Activated effector memory CD4-positive, alpha-beta T cell treated with anti-CD3 and anti-CD28 coated beads, Interleukin-2, amount 50 U/mL, for 16 hours (primary cell): ENCODE results near the gene DTWD2.
A peak's percentile ranks its signal among the peaks of the same experiment; 100 is the strongest.
"Not testable (repeated sequence)": the region's sequence is repeated elsewhere in the genome, so short reads cannot be mapped to it uniquely, and the experiment has no call there.

ENCODE experiments used
- DNase-seq: peaks from one replicate; pipeline ENCODE4 v3.0.0-alpha.2; 2020

DTWD2 gene, protein sequence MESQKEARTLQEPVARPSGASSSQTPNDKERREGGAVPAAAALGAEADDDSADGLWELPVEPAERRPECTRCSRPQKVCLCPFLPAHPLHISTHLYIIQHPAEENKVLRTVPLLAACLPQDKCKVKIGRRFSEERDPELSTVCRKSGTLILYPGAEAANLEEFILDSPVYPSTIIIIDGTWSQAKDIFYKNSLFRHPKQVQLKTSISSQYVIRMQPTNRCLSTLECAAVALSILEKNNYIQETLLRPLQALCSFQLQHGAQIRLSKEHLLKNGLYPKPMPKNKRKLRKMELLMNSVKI

GRCh38 chr5:118987988-118988865, at the start of gene DTWD2:
Gene DTWD2 (minus strand): TSS chr5:118988547. CDS start chr5:118988511, 36 bp downstream.
- peak; percentile 96 for DNase-seq

GRCh38 chr5:119037496-119038215, 49.3 kb upstream of the DTWD2 start:
- no peak for DNase-seq

DNA sequence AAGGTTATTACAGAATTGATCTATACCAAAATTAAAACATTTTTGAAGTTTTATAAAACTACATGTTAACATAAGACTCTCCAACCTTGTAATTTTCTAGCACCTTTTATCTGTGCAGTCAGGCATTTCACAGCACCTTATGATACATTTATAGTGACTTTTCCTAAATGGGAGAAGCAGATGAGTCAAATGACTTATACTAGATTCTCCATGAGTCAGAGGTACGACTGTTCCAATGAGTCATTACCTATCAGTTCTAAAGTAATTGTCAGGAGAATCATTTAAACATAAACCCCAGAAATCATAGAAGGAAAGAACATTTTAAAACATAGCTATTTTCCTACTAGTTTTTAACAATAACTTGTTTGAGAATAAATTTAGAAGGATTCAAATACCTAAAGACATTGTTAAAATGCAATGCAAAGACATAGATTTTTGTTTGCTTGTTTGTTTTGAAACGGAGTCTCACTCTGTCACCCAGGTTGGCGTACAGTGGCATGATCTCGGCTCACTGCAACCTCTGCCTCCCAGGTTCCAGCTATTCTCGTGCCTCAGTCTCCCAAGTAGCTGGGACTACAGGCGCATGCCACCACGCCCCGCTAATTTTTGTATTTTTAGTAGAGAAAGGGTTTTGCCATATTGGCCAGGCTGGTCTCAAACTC, 47.9 kb upstream of the DTWD2 start:
- no peak for DNase-seq

- no peak for DNase-seq
These were observed 44.8 kb upstream of the DTWD2 start for GRCh38 chr5:119033135-119033534.

DNA sequence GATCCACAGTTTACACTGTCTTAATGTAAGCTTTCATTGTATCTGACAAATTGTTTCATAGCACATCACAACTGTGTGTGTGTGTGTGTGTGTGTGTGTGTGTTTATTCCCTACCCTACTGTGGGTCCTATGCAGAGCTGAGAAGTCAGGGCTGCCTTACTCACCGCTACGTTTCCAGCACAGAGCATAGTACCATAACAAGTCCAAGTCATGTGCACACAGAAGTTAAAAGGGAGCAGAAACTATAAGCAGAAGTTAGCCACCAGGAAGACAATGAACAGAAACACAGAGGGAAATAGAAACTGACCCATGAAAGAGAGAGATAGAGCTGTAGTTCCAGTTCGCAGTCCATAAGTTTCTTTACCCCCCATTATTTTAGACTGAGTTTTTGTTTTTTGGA, 44.3 kb upstream of the DTWD2 start:
- DNase-seq, result no peak

DNA sequence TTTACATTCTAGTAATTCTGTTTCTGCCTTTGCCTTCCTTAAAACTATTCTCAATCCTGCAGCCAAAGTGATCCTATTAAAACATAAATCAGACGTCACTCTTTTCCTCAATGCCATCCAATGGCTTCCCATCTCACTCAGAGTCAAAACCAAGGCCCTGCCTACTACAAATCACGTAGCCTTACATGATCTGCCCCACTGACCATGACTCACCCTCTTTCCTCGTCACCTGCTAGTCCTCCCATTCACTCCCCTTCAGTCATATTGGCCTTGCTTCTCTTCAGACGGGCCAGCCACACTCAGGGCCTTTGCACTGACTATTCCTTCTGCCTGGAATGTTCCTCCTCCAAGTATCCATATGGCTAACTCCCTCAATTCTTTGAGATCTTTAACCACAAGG, 43.6 kb upstream of the DTWD2 start:
- DNase-seq, result no peak

DNA sequence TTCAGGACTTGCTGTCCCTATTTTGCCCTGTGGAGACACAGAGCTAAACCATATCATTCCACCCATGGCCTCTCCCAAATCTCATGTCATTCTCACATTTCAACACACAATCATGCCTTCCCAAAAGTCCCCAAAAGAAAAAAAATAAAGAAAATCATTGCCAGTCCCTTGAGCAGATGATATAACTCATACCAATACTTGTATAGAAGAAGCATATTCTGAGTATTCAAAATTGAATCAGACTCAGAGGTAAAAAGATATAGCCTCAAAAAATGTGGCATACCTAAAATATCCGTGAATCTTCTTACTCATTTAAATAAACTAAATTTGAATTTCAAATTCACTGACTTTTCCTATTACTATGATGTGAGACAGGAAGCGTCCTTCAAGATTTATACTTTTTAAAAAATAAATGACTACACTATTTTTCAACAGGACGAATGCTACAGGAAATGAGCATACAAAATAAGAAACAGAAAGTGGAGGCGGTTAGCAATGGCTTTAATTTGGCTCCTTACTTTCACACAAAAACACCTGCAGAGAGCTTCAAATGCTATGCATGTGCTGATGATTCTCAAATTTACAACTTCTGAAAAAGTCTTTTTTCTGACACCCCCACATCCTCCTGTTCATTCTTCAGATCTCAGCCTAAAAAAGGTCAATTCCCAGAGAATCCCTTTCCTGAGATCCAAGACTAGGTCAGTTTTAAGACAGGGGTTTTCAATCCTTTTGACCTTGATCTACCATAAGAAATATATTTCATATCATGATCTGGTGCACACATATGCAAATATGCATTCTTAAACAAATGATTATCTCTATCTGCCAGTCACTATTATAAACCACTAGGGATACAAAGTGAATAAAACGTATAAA, 42.9 kb upstream of the DTWD2 start:
- DNase-seq, result no peak

DNA sequence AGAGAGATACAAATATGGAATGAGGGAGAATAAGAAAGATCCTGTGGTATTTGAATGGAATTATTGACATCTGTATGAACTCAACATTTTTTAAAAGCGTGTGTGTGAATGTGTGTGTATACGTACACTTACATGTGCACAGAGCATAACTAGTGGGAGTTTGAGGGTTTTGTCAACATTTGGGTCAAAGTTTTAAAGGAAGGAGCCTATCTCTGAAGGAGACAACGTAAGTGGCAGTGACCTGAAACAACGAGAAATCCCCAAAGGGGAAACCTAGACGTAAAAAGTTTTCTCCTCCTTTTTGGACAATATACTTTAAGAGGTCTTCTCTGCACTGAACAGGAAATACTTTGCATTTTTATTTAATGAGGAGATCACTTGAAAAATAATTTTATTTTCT, 40.2 kb upstream of the DTWD2 start:
- DNase-seq, result no peak

GRCh38 chr5:119022773-119023172, 34.4 kb upstream of the DTWD2 start:
- no peak for DNase-seq

- DNase-seq, result no peak
These were observed 33.8 kb upstream of the DTWD2 start for GRCh38 chr5:119022017-119022745.

DNA sequence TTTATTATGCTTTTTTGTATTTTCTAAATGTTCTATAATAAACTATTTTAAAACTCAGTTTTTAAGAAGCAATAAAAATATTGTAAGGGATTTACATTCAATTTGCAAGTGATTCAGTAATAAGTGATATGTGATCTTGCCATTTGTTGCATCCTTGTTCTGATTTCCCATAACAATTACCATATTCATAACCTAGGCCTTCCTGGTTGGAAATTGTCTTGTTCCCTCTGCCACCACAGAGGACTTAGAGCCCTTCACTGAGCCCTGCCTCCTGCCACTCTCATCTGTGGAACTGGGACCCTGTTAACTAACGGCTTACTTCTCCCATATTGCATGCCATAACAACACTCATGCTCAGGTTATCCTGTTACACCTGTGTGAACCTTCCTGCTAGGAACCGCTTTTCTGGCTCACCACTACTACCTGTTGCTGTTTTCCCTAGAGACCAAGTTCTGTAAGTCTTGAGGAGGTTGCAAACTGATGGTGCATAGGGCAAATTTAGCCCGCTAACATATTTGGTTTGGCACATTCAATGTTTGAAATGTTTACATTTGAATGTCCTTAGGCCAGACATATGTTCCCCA, 32.9 kb upstream of the DTWD2 start:
- DNase-seq, result no peak

DNA sequence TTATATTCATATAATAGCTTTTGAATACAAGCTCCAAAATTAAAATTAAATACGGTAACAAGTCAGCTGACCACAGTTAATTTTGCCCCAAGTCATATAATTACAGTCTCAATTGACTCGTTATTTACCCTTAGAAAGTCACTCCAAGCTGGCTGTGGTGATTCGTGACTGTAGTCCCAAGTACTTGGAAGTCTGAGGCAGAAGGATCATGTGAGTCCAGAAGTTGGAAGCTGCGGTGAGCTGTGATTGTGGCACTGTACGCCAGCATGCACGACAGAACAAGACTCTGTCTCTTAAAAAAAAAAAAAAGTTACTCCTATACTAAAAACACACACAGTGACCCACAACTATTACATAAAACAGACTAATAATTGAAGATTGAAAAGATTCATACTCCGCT, 31.6 kb upstream of the DTWD2 start:
- DNase-seq, result no peak

GRCh38 chr5:119019501-119019900, 31.2 kb upstream of the DTWD2 start:
- no peak for DNase-seq

DNA sequence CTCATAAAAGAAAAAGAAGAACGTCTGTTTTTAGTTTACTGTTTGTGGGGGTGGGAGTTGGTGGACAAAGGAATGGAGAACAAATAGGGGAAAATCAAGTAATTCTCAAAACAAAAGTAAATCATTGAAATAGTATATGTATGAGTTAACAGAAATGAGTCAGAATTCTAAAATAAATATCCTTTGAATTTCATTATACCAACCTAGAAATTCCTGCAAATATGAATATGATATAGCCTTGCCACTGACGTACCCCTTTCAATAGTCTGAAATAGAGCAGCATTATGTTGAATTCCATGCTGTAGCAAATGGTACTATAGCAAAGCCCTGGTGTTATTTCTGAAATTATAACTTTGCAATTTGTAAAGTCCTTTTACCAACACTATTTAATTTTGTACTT, 29.6 kb upstream of the DTWD2 start:
- no peak for DNase-seq

DNA sequence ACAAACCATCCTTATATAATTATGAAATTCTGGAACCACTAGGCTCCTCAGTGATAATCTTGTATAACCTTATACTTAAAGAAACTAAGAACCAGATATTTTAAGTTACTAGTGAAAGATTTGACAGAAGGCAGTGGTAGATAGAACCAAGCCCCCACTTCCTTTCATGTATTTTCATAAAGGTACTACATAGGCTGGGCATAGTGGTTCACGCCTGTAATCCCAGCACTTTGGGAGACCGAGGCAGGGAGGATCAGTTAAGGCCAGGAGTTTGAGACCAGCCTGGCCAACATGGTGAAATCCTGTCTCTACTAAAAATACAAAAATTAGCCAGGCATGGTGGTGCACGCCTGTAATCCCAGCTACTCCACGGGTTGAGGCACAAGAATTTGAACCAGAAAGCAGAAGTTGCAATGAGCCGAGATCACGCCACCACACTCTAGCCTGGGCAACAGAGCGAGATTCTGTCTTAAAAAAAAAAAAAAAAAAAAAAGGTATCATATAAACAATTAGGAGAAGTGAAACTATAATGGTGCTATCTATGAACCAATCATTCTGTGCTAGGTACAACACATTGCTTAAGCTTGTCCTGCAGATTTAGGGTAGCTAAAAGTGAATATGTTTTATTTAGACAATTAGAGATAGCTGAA, 27.9 kb upstream of the DTWD2 start:
- no peak for DNase-seq

DNA sequence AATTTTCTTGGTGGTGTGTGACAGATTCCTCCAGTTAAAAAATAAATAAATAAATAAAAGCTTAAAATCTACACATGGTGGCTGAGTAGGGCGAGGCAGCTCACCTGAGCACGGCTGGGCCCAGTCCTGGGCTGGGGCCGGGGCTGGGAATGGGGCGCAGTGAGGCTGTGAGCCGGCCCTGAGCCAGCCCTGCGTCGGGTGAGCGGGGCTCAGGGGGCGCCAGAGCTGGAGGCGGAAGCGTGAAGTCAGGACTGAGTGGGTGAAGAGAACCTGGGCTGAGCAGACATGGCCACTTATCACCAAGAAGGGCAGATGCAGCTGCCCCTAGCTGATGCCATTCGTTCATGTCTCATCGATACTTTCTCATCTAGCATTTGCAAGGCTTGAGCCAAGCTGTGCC, 22.8 kb upstream of the DTWD2 start:
- DNase-seq, result no peak

DNA sequence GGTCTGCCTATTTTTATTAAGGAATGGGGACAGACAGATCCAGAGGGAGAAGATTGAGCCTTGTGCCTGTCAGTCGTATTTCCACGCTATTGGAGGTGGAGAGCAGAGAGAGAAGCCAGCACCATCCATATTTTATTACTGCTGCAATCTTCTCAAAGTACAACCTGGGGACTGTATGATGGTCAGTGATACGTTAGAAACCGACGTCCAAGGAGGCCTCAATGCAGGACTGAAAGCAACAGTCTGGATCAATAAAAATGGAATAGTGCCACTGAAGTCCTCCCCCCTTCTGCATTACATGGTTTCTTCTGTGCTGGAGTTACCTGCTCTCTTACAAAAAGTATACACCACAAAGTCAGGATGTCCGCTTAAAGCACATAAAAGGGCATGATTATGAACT, 21.9 kb upstream of the DTWD2 start:
- no peak for DNase-seq

GRCh38 chr5:119009131-119009530, 20.8 kb upstream of the DTWD2 start:
- DNase-seq, result no peak

DNA sequence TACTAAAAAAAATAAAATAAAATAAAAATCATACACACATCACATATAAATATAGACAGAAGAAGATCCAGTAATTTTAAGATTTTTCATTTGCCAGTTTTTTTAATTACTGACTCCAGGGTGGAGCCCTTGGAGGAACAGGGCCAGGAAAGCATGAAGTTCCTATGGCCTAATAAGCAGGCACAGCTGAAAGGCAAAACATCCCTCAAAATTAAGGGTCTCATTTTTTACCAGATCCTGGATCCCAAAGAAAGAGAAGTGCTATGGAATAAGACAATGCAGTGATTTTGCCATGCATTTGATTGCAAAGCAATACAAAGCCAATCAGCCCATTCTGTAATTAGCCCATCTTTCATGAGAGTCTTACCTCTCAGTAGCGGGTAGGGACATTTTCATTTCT, 11.3 kb upstream of the DTWD2 start:
- DNase-seq, result no peak

- DNase-seq, result not testable (repeated sequence)
These were observed 10.5 kb upstream of the DTWD2 start for GRCh38 chr5:118998861-118999260.
